Esophagus (tissue), 2 donors: ENCODE data around the gene IPPK. TPM values are rescaled to one million over a fixed set of nuclear protein-coding genes. Genes with fewer than 3 reads are reported as not detected.

Experiments
- H3K27ac ChIP-seq, 2 donors: one replicate each; pipeline ENCODE4 v1.5.1; 2013; ENCODE audit warnings: low read depth in 2 of 2, mild to moderate bottlenecking in 2 of 2, inconsistent platforms in 1 of 2, low read length in 1 of 2, moderate library complexity in 1 of 2
- H3K27me3 ChIP-seq, 2 donors: one replicate each; pipeline ENCODE4 v1.6.1; 2013; ENCODE audit warnings: low read length in 2 of 2, control low read depth in 1 of 2, mild to moderate bottlenecking in 1 of 2; ENCODE audit not compliant: insufficient read depth in 2 of 2, control insufficient read depth in 1 of 2
- H3K36me3 ChIP-seq, 2 donors: one replicate each; pipeline ENCODE4 v1.6.1; 2013; ENCODE audit warnings: low read length in 1 of 2; ENCODE audit not compliant: control insufficient read depth in 2 of 2, insufficient read depth in 2 of 2
- H3K4me1 ChIP-seq, 2 donors: one replicate each; pipeline ENCODE4 v1.6.1; 2013; ENCODE audit warnings: low read length in 1 of 2; ENCODE audit not compliant: control insufficient read depth in 2 of 2, insufficient read depth in 2 of 2
- H3K4me3 ChIP-seq, 2 donors: one replicate each; pipeline ENCODE4 v1.5.1; 2013; ENCODE audit warnings: low read length in 2 of 2, mild to moderate bottlenecking in 2 of 2, low read depth in 1 of 2, moderate library complexity in 1 of 2
- H3K9me3 ChIP-seq, 2 donors: one replicate each; pipeline ENCODE4 v1.6.1; 2013; ENCODE audit warnings: mild to moderate bottlenecking in 2 of 2, low read depth in 1 of 2, low read length in 1 of 2, moderate library complexity in 1 of 2; ENCODE audit not compliant: control insufficient read depth in 2 of 2, insufficient read depth in 1 of 2
- WGBS, 2 donors: extraction: QIAGEN DNeasy Blood & Tissue Kit; methylation state at CpG; one replicate each; pipeline ENCODE4 v1.1.7; 2013; 5-methylcytosine and 5-hydroxymethylcytosine counted together
- polyA plus RNA-seq, 2 donors: library from polyadenylated mRNA; stranded (reverse); fragments of 200-250 nt; gene quantifications; one replicate each; pipeline ENCODE4 v1.2.3, GENCODE V29; 2013
- donor health status: healthy with polysubstance abuse.
- donor health status: Bipolar disorder and iron deficiency.

IPPK gene
- polyA plus RNA-seq, 2 donors, result 18.7 to 41.1 TPM

DNA sequence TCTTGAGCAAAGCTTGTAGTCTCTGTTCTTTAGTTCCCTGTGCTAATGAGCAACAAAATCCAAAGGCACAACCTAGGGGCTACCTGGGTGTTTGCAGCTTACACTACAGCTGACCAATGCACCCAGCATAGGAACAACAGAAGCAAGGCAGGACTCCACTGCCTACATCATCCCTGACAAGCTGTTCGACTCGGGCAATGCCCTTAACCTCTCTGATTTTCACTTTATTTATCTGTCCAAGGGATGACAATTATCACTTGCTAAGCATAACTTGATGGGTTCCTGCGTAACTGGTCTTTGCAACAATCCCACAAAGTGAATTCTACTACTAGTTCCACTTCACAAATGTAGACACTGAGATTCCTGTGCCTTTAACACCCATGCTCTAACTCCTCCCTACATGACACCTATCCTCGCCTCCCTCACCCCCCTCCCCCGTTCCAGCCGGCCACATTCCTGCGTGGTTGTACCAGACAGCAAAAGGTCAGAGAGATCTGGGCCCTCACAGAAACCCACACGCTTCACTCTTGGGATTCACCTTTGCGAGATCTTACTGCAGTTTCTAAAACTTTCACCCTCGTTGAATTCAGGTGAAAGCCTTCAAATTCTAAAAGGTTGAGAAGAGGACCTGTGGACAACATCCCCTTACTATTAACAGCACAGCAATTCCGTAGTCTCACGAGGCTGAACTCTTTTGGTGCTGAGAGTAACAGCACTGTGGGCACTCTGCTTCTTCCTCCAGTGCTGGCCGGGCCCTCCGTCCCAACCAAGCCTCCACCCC, 995 bp downstream of the IPPK start:
- 11 to 16% methylated on average over 14 of the region's 14 CpGs for WGBS, 2 donors
- Histone ChIP-seq H3K27ac (peak overlapping the region; percentile 98 to 99), H3K9me3 (no peaks in the 10 kb centered on the region), H3K27me3 (no peaks in the 10 kb centered on the region), H3K4me1 (peaks cover 9 to 27% of the 10 kb centered on the region in 2 donors), H3K4me3 (peak overlapping the region; percentile 72 to 96), H3K36me3 (peaks cover 0 to 15% of the 10 kb centered on the region in 2 donors)

DNA sequence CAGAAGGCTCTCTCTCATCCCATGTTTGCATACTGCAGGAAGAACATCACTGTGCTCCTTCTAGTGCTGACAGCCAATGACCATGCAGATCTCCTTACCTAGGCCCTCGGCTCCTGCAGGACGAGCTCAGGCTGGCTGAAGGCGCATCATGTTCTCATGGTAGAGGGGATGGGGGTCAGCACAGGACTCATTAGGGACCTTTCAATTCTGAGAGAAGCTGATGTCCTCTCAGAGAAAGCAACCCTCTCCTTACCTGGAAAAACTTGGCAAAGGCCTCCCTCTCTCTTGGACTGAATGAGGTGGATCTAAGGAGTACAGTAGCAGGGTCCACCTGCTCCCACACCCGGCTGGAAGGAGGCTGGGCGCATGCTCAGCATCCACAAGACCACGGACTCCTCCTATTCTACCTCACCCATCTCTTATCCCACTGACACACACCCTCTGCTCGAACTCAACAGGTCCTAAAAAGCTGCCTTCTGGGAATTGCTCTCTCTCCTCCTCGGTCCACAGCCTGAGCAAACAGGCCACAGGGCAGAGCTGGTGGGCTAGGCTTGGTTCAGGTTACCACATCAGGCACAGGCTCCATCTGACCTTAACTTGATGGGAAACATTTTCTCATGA, 2.9 kb downstream of the IPPK start:
- WGBS, 2 donors, result 66 to 80% methylated on average over 8 of the region's 8 CpGs
- H3K4me3 ChIP-seq, result no peak overlapping the region
- H3K27ac ChIP-seq, result peak overlapping the region; percentile 80 to 89
- no peaks in the 10 kb centered on the region for H3K9me3 ChIP-seq
- no peaks in the 10 kb centered on the region for H3K27me3 ChIP-seq
- peaks cover 0 to 16% of the 10 kb centered on the region in 2 donors for H3K36me3 ChIP-seq
- peaks cover 9 to 27% of the 10 kb centered on the region in 2 donors for H3K4me1 ChIP-seq

DNA sequence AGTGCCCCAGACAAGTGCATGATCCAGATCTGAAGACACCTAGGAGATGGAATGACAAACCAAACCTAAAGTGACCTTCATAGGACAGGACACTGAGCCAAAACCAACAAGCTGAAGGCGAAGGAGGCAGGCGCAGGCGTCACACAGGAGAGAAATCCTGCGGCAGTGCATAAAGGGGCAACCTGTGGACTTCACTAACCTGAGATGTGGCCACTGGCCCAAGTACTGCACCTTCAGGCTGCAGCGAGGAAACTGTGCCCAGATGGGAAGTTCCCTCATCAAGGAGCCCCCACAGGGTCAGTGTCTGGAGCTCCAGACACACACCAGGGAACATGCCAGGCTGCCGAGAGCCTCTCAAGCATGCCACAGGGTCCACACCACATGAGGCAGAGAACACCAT, 3.7 kb downstream of the IPPK start:
- no peaks in the 10 kb centered on the region for H3K9me3 ChIP-seq
- H3K4me3 ChIP-seq, result no peak overlapping the region
- H3K36me3 ChIP-seq, result peaks cover 0 to 19% of the 10 kb centered on the region in 2 donors
- H3K27ac ChIP-seq, result peak overlapping the region; percentile 80 to 89
- no peaks in the 10 kb centered on the region for H3K27me3 ChIP-seq
- WGBS, 2 donors, result 60 to 69% methylated on average over 6 of the region's 6 CpGs
- peaks cover 11 to 23% of the 10 kb centered on the region in 2 donors for H3K4me1 ChIP-seq

DNA sequence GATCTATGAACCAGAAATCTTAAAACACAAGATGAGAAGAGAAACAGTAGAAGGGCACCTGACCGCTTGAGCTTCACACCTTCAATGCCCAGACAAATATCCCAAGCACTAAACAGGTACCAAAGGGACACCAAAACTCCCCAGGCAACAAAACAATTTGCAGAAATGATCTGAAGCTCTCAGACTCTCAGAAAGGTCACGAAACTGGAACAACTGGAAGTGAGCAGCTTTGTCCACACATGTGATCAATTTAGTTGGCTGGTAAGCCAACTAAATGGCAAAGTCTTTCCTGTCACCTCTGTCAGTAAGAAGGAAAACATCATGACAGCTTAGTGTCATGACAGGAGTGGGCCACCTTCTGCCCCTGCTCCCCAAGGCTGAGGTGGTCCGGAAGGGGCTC, 4.1 kb downstream of the IPPK start:
- H3K4me3 ChIP-seq, result no peak overlapping the region
- whole genome bisulfite sequencing, 2 donors, result 71 to 82% methylated on average over 3 of the region's 3 CpGs
- peaks cover 14 to 22% of the 10 kb centered on the region in 2 donors for H3K4me1 ChIP-seq
- H3K27me3 ChIP-seq, result no peaks in the 10 kb centered on the region
- peak overlapping the region; percentile 80 to 89 for H3K27ac ChIP-seq
- peaks cover 0 to 19% of the 10 kb centered on the region in 2 donors for H3K36me3 ChIP-seq
- no peaks in the 10 kb centered on the region for H3K9me3 ChIP-seq

DNA sequence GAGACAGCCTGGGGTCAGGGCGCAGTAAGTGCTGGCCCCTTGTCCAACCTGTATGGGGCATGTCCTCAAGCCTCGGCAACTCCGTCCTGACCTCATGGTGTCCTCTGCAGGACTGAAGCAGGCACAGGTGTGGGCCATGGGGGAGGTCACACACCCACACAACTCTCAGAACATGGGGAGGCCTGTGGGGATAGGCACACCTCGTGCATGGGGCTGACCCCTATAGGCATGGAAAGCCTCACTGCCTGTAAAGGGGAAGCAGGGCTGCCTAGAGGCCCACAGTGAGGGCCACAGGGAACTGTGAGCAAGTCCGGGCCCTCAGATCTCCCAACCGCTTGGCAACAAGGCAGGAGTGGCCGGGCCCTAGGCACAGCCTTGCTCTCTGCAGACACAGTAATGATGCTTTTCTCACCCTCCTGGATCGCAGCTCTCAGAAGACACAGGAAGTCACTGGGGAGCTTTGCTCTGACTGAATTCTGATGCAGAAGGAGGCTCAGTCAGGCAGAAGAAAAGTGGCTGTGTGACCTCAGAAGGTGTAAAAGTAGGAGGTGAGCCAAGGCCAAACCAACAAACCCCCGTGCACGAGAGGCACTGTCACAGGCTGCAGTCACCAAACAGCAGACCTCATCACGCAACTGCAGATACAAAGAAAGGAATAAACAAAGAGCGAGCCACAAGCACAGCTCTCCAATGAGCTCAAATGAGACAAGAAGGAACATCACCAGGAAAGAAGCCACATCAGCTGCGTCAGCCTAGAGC, 5.4 kb downstream of the IPPK start:
- Histone ChIP-seq H3K4me1 (peaks cover 16 to 22% of the 10 kb centered on the region in 2 donors), H3K27me3 (no peaks in the 10 kb centered on the region), H3K9me3 (no peaks in the 10 kb centered on the region), H3K36me3 (peaks cover 0 to 19% of the 10 kb centered on the region in 2 donors), H3K27ac (peak overlapping the region in 1 of 2 donors; percentile 68), H3K4me3 (no peak overlapping the region)
- WGBS, 2 donors, result 73 to 74% methylated on average over 13 of the region's 13 CpGs

DNA sequence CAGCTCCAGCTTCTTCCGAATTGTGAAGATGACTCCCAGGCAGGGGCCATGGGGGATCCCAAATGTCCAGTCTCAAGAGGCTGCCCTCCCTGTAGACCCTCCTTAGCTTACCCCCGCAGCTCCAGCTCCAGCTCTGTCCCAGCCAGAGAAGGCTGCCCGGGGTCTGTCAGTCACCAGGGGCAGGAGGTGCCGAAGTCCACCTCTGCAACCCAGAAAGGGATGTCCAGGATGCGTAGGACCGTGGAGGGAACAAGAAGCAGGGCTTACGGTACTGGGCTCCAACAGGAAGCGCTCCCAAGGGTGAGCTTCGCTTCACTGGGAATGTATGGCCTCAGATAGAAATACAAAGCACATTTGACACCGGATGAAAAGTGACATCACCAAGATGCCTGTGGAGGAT, 6.0 kb downstream of the IPPK start:
- WGBS, 2 donors, result 83 to 84% methylated on average over 10 of the region's 10 CpGs
- Histone ChIP-seq H3K9me3 (no peaks in the 10 kb centered on the region), H3K36me3 (peaks cover 0 to 19% of the 10 kb centered on the region in 2 donors), H3K4me3 (no peak overlapping the region), H3K4me1 (peaks cover 16 to 22% of the 10 kb centered on the region in 2 donors), H3K27ac (peak overlapping the region in 1 of 2 donors; percentile 68), H3K27me3 (no peaks in the 10 kb centered on the region)

DNA sequence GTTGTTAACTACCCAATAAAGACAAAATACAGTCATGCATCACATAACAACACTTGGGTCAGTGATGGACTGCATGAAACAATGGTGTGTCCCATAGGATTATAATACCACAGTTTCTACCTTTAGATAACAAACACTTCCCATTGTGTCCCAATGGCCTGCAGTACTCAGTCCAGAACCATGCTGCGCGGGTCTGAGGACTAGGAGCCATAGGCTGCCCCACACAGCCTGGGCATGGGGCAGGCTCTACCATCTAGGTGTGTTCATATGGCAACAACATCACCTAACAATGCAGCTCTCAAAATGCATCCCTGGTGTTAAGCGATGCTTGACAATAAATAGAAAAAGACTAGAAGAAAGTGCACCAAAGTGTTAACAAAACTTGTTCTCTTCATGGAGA, 6.8 kb downstream of the IPPK start:
- Histone ChIP-seq H3K9me3 (no peaks in the 10 kb centered on the region), H3K4me1 (peaks cover 16 to 22% of the 10 kb centered on the region in 2 donors), H3K36me3 (peaks cover 6 to 24% of the 10 kb centered on the region in 2 donors), H3K27me3 (no peaks in the 10 kb centered on the region), H3K27ac (no peak overlapping the region), H3K4me3 (no peak overlapping the region)
- 97 to 99% methylated on average over 3 of the region's 3 CpGs for WGBS, 2 donors

DNA sequence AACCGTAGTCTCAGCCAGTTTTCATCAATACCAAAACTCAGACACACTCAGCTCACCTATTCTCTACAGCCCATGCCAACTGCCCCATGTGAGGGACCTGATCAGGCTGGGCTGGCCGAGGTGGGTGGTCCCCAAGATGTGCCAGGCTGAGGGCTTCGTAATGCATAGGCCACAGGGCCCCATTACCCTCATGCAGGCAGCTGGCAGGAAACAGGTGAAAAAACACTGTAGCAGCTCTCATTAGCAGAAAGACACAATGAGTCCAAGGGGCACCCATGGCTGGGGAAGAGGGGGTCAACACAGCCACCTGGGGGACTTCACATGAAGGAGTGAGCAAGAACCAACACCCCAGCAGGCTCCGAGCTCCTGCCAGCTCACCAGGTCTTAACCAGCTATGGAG, 8.2 kb downstream of the IPPK start:
- Histone ChIP-seq H3K27ac (no peak overlapping the region), H3K4me3 (no peak overlapping the region), H3K4me1 (peaks cover 11 to 23% of the 10 kb centered on the region in 2 donors), H3K9me3 (no peaks in the 10 kb centered on the region), H3K36me3 (peaks cover 7 to 31% of the 10 kb centered on the region in 2 donors), H3K27me3 (no peaks in the 10 kb centered on the region)
- WGBS, 2 donors, result 60 to 80% methylated on average over 4 of the region's 4 CpGs

DNA sequence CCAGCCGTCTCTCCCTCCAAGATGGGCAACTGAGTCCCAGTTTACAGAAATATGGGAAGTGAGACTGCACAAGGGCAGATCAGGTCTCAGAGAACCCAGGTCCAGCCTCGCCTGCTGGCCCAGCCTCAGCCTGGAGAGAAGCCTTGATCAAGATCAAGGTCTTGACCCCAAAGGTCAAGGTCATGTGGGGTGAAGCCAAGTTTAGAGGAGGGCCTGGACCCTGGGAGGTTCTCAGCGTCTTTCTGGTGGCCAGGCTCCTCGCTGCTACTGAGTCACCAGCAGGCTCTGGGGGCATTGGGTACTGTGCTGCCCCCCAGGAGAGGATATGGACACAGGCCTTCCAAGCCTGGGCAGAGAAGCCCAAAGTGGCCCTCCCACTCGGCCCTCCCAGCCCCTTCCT, 8.8 kb downstream of the IPPK start:
- Histone ChIP-seq H3K9me3 (no peaks in the 10 kb centered on the region), H3K27ac (peak overlapping the region in 1 of 2 donors; percentile 33), H3K4me1 (peaks cover 11 to 20% of the 10 kb centered on the region in 2 donors), H3K36me3 (peaks cover 9 to 27% of the 10 kb centered on the region in 2 donors), H3K4me3 (no peak overlapping the region), H3K27me3 (no peaks in the 10 kb centered on the region)
- 82 to 92% methylated on average over 5 of the region's 5 CpGs for WGBS, 2 donors
